Epithelial cell of umbilical artery (primary cell): ENCODE measurements around the gene ZNF598. TPM values are rescaled to one million over a fixed set of nuclear protein-coding genes. Genes with fewer than 3 reads are reported as not detected.

Experiments used
- total RNA-seq: library from RNA; depleted of rRNA; stranded (reverse); fragments of >200 nt; gene quantifications from 2 replicates; pipeline ENCODE4 v1.2.3, GENCODE V29; 2014

The ZNF598 gene
- total RNA-seq = 18.1 and 18.2 TPM in 2 replicates

DNA sequence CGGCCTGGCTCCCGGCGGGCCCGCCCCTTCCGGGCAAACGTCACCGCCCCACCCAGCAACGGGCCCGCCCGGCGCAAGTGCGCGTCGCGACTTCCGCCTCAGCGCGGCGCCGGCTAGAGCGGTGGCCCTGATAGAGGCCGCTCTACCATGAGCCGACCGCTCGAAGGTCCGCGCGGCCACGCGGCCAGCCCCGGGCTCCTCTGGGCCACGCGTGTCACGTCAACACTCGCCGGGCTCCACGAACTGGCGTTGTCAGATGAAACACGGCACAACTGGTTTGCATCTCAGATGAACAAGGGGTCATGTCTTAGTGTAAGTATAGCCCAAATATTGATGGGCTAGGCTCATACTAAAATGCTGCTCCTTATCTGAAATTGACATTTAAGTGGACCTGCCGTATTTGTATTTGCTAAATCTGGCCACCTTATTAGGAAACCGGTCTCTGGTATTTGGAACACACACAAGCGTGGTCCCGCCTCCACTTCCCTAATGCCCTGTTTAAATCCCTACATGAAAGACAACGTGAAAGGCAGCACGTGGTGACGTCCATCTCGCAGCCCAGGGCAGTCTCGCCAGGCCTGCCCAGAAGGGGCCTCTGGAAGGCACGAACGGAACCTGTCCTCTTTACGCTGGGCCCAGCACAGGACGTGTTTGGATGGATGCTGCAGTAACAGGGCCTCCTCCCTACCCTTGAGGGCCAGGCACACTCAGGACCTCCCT lies at the start of gene ZNF598:
ZNF598 (minus strand) TSS at position 31 of the 720 bp plus-strand sequence.

DNA sequence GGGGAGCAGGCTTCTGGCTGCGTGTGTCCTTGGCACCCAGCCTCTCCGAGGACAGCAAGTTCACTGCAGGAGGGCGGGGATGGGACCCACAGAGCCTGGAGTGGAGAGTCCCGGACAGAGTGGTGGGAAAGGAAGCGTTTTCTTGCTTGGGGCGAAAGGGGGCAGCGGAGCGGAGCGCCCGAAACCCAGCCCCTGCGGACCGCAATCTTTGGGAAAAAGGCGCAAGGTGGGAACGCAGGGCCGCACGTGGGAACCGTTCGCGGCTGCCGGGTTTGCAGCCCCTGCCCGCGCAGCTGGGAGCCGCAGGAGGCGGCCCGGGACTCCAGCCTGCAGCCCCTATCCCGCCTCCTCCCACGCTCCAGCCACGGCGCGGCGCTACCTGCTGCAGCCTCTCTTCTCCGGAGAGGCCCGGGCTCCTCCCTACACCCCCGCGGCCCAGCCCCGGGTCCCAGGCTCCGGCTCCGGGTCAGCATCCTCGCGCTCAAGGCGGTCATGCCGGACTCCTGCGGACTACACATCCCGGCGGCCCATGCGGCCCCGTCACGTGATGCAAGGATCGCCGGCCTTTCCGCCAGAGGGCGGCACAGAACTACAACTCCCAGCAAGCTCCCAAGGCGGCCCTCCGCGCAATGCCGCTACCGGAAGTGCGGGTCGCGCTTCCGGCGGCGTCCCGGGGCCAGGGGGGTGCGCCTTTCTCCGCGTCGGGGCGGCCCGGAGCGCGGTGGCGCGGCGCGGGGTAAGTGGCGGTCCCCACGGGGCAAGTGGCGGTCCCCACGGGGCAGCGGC lies 37.9 kb upstream of the ZNF598 start, which contains the start of the genes NTHL1 and TSC2:
NTHL1 (minus strand) TSS at position 505 of the 786 bp plus-strand sequence; CDS start at position 494, 11 bp downstream.
TSC2 (plus strand) TSS at position 656 of the 786 bp plus-strand sequence. CDS start 631 bp downstream, outside the sequence.

DNA sequence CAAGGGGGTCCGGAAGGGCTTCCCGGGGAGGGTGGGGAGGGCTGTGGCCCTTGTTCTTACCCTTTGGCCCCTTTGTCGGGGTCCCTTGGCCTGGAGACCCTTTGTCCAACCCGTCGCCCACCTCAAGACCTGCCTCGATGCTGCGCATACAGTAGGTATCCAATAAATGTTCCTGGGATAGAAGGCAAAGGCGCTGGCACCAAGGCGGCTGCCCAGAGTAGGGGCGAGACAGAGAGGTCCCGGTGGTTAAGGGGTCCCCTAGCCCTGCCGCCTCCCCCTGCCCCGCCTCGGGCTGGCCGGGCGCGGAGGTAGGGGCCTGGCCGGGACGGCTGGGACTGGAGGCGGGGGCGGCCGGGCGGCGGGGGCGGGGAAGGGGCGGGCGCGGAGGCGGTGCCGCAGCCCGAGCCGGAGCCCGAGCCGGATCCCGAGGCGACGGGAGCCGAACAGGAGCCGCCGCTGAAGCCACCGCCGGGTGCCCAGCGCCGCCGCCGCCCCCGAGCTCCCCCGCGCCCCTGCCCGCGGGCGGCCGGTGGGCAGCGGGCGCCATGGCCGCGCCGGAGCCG lies 16.9 kb upstream of the ZNF598 start, which contains the start of gene NHERF2:
NHERF2 (plus strand) TSS at position 442 of the 563 bp plus-strand sequence; CDS start at position 546, 104 bp downstream.

DNA sequence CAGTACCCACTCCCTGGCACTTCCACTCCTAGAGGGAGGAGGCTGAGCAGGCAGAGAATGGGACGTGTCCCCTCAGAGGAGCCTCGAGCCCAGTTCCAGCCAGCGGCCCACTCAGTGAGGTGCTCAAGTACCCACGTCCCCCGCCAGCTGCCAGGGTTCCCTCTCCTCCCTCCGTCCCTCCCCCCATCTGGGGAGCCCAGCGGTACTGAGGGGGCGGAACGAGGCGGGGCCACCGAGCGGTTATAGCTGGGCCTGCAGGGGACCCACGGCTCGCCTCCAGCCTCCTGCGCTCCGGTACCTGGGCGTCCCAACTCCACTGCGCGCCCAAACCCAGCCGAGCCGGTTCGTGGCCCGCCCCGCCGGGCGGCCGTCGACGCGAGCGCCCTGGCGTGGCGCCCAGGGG lies 9.9 kb upstream of the ZNF598 start, which contains the start of gene NPW:
NPW (plus strand) TSS at position 268 of the 403 bp plus-strand sequence.

DNA sequence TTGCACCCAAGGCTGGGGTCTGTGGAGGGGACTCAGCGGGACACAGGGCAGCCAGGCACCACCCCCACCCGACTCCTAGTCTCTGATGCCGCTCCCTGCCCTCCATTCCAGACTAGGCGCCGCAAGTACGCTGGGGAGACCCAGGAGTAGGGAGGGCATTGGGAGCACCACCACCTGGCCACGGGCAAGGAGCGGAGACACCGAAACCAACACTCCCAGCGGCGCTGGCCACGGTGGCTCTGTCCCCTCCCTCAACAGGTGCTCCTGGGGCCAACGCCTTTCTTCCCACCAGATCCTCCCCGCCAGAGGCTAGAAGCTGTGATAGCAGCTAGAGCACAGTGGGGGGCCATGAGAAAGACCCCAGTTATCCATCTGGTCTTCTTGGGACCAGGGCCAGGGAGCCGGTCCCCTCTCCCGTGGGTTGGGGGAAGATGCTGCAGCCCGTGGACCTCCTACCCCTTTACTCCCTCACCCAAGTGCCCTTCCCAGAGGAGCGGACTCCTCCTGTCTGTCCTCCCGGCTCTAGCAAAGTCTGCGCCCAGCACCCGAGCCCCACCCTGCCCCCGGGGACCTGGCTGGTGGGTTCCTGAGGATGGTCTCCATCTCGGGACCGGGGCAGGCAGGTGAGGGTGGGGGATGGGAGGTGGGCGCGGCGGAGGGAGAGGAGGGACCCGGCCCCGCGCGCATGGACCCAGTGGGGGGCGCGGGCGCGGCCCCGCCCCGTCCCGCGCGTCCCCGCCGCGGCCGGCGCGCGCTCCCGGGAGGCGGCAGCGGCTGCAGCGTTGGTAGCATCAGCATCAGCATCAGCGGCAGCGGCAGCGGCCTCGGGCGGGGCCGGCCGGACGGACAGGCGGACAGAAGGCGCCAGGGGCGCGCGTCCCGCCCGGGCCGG lies 20.2 kb downstream of the ZNF598 start, which contains the start of gene SYNGR3:
SYNGR3 (plus strand) TSS at position 762 of the 892 bp plus-strand sequence. CDS start 133 bp downstream, outside the sequence.

DNA sequence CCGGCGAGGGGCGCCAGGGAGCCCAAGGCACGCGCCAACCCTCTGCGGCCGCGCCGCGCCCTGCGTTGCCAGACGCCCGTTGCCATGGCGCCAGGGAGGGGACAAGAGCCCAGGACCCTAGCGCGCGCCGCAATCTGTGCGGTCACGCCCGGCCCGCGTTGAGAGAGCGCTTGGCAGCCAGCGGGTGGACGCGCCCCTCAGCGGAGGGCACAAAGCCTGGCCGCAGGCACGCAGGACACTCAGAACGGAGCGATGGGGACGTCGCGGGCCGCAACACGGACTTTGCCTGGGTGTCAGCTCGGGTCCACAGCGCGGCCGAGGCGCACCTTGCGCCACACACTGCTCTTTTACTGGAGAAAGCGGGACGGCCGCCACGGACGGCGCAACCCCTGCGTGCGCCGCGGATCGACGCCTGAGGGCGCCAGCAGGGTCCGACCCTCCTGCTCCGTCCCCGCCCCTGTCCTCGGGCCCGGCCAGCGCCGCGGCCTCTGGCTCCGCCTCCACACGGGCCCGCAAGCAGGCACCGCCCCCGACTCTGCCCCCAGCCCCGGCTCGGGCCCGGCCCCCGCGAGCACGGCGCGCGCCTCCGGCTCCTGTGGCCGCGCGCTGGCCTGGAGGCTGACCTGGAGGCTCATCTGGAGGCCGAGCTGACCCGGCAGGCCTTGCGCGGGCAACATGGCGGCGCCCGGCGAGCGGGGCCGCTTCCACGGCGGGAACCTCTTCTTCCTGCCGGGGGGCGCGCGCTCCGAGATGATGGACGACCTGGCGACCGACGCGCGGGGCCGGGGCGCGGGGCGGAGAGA lies 25.9 kb downstream of the ZNF598 start, which contains the start of gene GFER:
GFER (plus strand) TSS at position 650 of the 803 bp plus-strand sequence; CDS start at position 676, 26 bp downstream.

DNA sequence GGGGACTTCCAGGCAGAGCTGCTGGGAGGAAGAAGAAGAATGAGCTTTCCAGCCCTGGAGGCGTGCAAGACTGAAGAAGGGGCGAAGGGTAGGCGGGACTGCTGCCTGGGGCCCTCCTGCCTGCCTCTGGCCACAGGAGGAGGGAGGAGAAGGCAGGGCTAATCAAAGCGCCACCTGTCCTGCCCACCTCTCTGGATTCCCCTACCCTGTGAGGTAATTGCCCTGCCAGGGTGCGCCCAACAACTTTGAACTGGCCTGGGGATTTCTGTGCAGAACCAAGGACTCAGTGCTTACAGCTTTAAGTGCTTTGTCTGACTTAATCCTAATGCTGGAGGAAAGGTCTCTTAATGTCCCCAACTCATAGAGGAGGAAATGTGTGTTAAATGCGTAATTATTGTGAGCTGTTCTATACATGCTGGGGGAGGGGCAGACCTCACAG lies 28.2 kb downstream of the ZNF598 start, which contains the start of gene NOXO1:
NOXO1 (minus strand) TSS at position 72 of the 439 bp plus-strand sequence. CDS start 290 bp downstream, outside the sequence.

DNA sequence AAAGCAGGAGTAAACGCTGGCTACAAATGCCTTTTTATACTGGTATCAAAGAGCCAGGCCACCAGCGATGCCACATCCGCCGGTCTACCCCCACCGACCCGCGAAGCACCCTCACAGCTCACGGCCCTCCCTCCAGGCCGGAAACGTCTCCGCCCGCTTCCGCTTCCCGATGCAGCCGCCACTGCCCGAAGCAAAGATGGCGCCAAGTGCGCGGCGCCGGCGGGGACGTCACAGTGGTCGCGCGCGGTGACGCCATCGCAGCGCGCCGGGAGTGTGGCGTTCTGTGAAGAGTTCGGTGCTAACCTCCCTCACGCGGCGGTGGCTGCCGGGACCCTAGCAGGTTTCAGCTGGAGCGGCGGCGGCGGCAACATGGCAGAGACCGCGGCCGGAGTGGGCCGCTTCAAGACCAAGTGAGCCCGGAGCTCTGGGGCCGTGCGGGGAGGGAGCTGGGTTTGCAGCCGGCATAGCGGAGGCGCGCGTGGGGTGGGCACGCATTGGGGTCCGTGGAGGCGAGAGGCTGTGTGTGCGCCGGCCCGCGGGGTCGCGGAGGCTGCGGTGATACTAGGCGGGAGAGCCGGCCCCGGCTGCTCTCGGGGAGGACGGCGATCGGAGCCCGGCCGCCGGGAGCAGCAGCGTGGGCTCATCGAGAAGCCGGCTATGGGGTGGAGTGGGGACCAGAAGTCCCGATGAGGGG lies 37.7 kb downstream of the ZNF598 start, which contains the start of gene TBL3:
TBL3 (plus strand) TSS at position 258 of the 694 bp plus-strand sequence; CDS start at position 370, 112 bp downstream.

DNA sequence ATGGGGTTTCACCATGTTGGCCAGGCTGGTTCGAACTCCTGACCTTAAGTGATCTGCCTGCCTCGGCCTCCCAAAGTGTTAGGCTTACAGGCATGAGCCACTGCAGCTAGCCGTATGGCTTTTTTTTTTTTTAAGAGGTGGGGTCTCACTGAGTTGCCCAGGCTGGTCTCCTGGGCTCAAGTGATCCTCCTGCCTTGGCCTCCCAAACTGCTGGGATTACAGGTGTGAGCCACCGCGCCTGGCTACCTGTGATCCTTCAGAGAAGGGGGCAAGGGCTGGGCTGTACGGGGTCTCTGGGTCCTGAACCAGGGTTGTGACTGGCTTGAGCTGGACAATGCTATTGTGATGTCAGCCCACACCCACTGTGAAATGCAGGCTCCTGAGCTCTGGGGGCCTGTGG lies 43.2 kb downstream of the ZNF598 start, which contains the start of gene RNF151:
RNF151 (plus strand) TSS at position 397 of the 400 bp plus-strand sequence. CDS start 26 bp downstream, outside the sequence.

DNA sequence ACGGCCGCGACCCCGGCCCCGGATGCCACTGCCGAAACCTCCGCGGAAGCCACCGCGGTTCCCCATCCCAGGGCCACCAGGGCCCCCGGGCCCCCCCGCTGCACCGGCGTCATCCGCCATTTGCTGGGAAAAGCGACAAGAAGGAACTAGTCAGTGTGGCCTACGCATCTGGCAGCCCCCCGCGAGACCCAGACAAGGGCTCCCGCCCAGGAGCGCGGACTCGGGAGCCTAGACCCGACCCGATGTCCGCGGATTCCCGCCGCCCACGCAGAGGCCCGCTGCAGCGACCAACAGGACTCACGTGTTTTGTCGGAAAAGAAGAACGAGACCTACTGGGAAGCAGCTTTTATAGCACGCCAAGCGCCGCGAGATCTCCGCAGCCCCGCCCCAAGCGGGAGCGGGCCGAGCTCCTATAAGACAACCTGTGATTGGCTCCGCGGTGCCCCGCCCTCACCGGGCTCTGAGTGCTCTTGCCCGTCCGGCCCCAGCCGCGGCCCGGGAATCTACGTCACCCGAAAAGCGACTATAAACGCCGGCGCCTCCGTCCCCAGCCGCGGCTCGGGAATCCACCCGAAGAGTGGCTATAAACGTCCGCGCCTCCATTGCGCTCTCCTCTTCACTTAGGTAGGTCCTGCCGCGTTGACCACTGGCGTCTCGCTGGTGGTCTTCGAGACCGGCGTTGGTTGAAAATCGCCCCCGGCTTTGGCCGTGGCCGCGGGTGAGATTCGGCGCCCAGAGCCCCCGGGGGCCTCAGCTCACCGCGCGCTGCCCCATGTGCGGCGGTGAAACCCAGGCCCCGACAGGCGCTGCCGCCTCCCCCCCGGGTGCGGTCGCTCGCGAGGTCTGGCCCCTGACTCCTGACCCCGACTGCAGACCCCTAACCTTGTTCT lies 44.9 kb downstream of the ZNF598 start, which contains the start of gene RPS2:
RPS2 (minus strand) TSS at position 321 of the 890 bp plus-strand sequence; CDS start at position 120, 201 bp downstream.

DNA sequence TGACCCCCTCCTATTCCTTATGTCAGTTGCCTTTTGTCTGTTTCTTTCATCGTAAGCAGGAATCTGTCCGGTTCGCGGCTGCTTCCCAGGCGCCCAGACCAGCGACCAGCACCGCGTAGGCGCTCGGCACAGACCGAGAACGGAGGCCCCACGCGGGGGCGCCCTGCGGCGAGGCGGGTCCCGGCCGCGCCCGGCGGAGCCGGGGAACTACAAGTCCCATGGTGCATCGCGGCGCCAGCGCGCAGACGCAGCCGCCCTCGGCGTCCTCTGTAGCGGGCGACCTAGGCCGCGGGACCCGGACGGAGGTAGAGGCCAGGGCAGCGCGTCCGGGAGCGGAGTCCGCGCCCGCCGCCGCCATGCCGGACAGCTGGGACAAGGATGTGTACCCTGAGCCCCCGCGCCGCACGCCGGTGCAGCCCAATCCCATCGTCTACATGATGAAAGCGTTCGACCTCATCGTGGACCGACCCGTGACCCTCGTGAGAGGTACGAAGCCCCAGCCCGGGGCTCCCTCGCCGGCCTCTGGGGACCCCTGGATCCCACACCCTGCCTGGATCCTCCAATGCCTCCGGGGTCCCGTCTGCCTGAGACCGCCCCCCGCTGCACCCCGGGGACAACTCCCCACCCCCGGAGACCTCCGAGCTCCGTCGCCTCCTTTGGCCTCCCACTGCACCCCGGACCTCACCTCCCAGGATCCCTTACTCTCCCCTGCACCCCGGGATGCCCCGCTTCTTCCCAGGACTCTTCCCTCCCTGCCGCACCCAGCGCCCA lies 50.2 kb downstream of the ZNF598 start, which contains the start of gene NDUFB10:
NDUFB10 (plus strand) TSS at position 270 of the 771 bp plus-strand sequence; CDS start at position 357, 87 bp downstream.

Other genes starting within 250 kb of the ZNF598 start
- 80.9 and 93.5 TPM in 2 replicates for gene NME3, start 238.3 kb downstream of the ZNF598 start, total RNA-seq
- 5.5 and 8.2 TPM in 2 replicates for gene EME2, start 237.0 kb downstream of the ZNF598 start, total RNA-seq
- gene MRPS34, start 236.7 kb downstream of the ZNF598 start, total RNA-seq = 88.3 and 95.2 TPM in 2 replicates
- 40.6 and 43.5 TPM in 2 replicates for gene SPSB3, start 227.2 kb downstream of the ZNF598 start, total RNA-seq
- 111 and 136 TPM in 2 replicates for gene NUBP2, start 226.9 kb downstream of the ZNF598 start, total RNA-seq
- gene IGFALS, start 216.1 kb downstream of the ZNF598 start, total RNA-seq = not detected in 2 replicates
- gene HAGH, start 183.0 kb downstream of the ZNF598 start, total RNA-seq = 78.4 and 81.5 TPM in 2 replicates
- gene FAHD1, start 182.6 kb downstream of the ZNF598 start, total RNA-seq = 126 and 137 TPM in 2 replicates
- under 0.01 and 0.30 TPM in 2 replicates for gene MEIOB, start 137.7 kb downstream of the ZNF598 start, total RNA-seq
- not detected in 2 replicates for gene HS3ST6, start 91.4 kb downstream of the ZNF598 start, total RNA-seq
- gene MSRB1, start 66.6 kb downstream of the ZNF598 start, total RNA-seq = 6.5 and 8.1 TPM in 2 replicates
- gene RPL3L, start 55.1 kb downstream of the ZNF598 start, total RNA-seq = not detected in 2 replicates
- 143 and 149 TPM in 2 replicates for gene NDUFB10, start 50.3 kb downstream of the ZNF598 start, total RNA-seq
- 1,321 and 2,704 TPM in 2 replicates for gene RPS2, start 45.0 kb downstream of the ZNF598 start, total RNA-seq
- gene RNF151, start 43.0 kb downstream of the ZNF598 start, total RNA-seq = not detected in 2 replicates
- 56.5 and 105 TPM in 2 replicates for gene TBL3, start 37.8 kb downstream of the ZNF598 start, total RNA-seq
- not detected in 2 replicates for gene NOXO1, start 28.4 kb downstream of the ZNF598 start, total RNA-seq
- gene GFER, start 25.6 kb downstream of the ZNF598 start, total RNA-seq = 18.7 and 20.1 TPM in 2 replicates
- 4.3 and 4.9 TPM in 2 replicates for gene SYNGR3, start 19.9 kb downstream of the ZNF598 start, total RNA-seq
- gene NPW, start 10.0 kb upstream of the ZNF598 start, total RNA-seq = 2.0 TPM in 1 of 2 replicates, not detected in the other
- 21.8 and 46.0 TPM in 2 replicates for gene NHERF2, start 17.1 kb upstream of the ZNF598 start, total RNA-seq
- gene NTHL1, start 38.0 kb upstream of the ZNF598 start, total RNA-seq = 72.1 and 79.2 TPM in 2 replicates
- 32.8 and 36.2 TPM in 2 replicates for gene TSC2, start 38.2 kb upstream of the ZNF598 start, total RNA-seq
- 40.4 and 45.8 TPM in 2 replicates for gene PKD1, start 126.1 kb upstream of the ZNF598 start, total RNA-seq
- gene RAB26, start 138.8 kb upstream of the ZNF598 start, total RNA-seq = 1.6 and 1.8 TPM in 2 replicates
- 79.5 and 81.9 TPM in 2 replicates for gene TRAF7, start 146.0 kb upstream of the ZNF598 start, total RNA-seq
- 0.32 TPM in 1 of 2 replicates, not detected in the other for gene CASKIN1, start 186.8 kb upstream of the ZNF598 start, total RNA-seq
- 14.0 and 18.5 TPM in 2 replicates for gene MLST8, start 195.6 kb upstream of the ZNF598 start, total RNA-seq
- 3.3 and 8.1 TPM in 2 replicates for gene BRICD5, start 201.0 kb upstream of the ZNF598 start, total RNA-seq
- gene PGP, start 205.0 kb upstream of the ZNF598 start, total RNA-seq = 24.2 and 28.3 TPM in 2 replicates
- 30.2 and 36.2 TPM in 2 replicates for gene E4F1, start 213.8 kb upstream of the ZNF598 start, total RNA-seq
- 0.97 and 1.4 TPM in 2 replicates for gene DNASE1L2, start 226.6 kb upstream of the ZNF598 start, total RNA-seq
- 33.8 and 45.7 TPM in 2 replicates for gene ECI1, start 241.8 kb upstream of the ZNF598 start, total RNA-seq